GM19035 (cell line): ENCODE data around the gene TSPAN2.

ENCODE experiments used
- ATAC-seq: cut with Tn5 transposase; IDR thresholded peaks from one replicate; pipeline ENCODE4 v1.9.1; 2021; ENCODE audit not compliant: unreplicated experiment

TSPAN2 gene

GRCh38 chr1:115076384-115076915 is 12.9 kb downstream of the TSPAN2 start:
- no peak for ATAC-seq

- no peak for ATAC-seq
Measured at GRCh38 chr1:115074839-115075534, 14.3 kb downstream of the TSPAN2 start.

GRCh38 chr1:115073298-115074087 is 15.8 kb downstream of the TSPAN2 start:
- no peak for ATAC-seq

GRCh38 chr1:115071012-115071664 is 18.2 kb downstream of the TSPAN2 start:
- no peak for ATAC-seq

- no peak for ATAC-seq
Measured at GRCh38 chr1:115069659-115070308, 19.5 kb downstream of the TSPAN2 start.

GRCh38 chr1:115068826-115069585 is 20.3 kb downstream of the TSPAN2 start:
- no peak for ATAC-seq

GRCh38 chr1:115067161-115067859 is 22.0 kb downstream of the TSPAN2 start:
- no peak for ATAC-seq

GRCh38 chr1:115065021-115065420 is 24.3 kb downstream of the TSPAN2 start:
- no peak for ATAC-seq

- no peak for ATAC-seq
Measured at GRCh38 chr1:115064461-115064860, 24.8 kb downstream of the TSPAN2 start.

GRCh38 chr1:115063228-115063901 is 25.9 kb downstream of the TSPAN2 start:
- ATAC-seq = no peak

- ATAC-seq = no peak
Measured at GRCh38 chr1:115062542-115063004, 26.7 kb downstream of the TSPAN2 start.

- ATAC-seq = no peak
Measured at GRCh38 chr1:115060501-115060900, 28.8 kb downstream of the TSPAN2 start.

- ATAC-seq = no peak
Measured at GRCh38 chr1:115059316-115059715, 30.0 kb downstream of the TSPAN2 start.

GRCh38 chr1:115057661-115058254 is 31.5 kb downstream of the TSPAN2 start:
- no peak for ATAC-seq

- no peak for ATAC-seq
Measured at GRCh38 chr1:115056395-115056798, 32.9 kb downstream of the TSPAN2 start.

- ATAC-seq = peak; percentile 78
Measured at GRCh38 chr1:115052454-115053083, 36.7 kb downstream of the TSPAN2 start.

GRCh38 chr1:115051850-115052249 is 37.5 kb downstream of the TSPAN2 start:
- no peak for ATAC-seq

GRCh38 chr1:115046751-115047150 is 42.6 kb downstream of the TSPAN2 start:
- no peak for ATAC-seq
